Psoas muscle (tissue), 8 donors: ENCODE results near the gene WAPL. TPM values are rescaled to one million over a fixed set of nuclear protein-coding genes. Genes with fewer than 3 reads are reported as not detected.

Source experiments
- ATAC-seq, 4 donors: fragments of 200-7000 bp; cut with Tn5 transposase; one replicate each; pipeline ENCODE4 v1.9.1; 2020; ENCODE audit warnings: moderate library complexity in 3 of 4, mild to moderate bottlenecking in 2 of 4
- DNase-seq, 2 donors: peaks; one replicate each; pipeline ENCODE4 v3.0.0-alpha.2; 2020
- H3K27ac ChIP-seq: fragments of 200-600 bp; one replicate; pipeline ENCODE4 v1.8.0; 2022
- H3K27me3 ChIP-seq, 3 donors: fragments of 200-600 bp in 1 of 3; one replicate each; pipeline versions ENCODE4 v1.6.1 to v1.8.0; 2013 to 2022; ENCODE audit warnings: low read length in 2 of 3, mild to moderate bottlenecking in 2 of 3, moderate library complexity in 1 of 3; ENCODE audit not compliant: insufficient read depth in 3 of 3
- H3K36me3 ChIP-seq, 2 donors: fragments of 200-600 bp in 1 of 2; one replicate each; pipeline versions ENCODE4 v1.6.1 to v1.8.0; 2013 to 2022; ENCODE audit warnings: low read depth in 1 of 2, mild to moderate bottlenecking in 1 of 2, moderate library complexity in 1 of 2; ENCODE audit not compliant: insufficient read depth in 1 of 2
- H3K4me1 ChIP-seq: fragments of 200-600 bp; one replicate; pipeline ENCODE4 v1.8.0; 2022
- H3K4me3 ChIP-seq: fragments of 200-600 bp; one replicate; pipeline ENCODE4 v1.8.0; 2022; ENCODE audit warnings: mild to moderate bottlenecking
- H3K9me3 ChIP-seq: fragments of 200-600 bp; one replicate; pipeline ENCODE4 v1.8.0; 2022
- WGBS, 3 donors: extraction: QIAGEN DNeasy Blood & Tissue Kit; methylation state at CpG; one replicate each; pipeline versions ENCODE4 v1.1.6 to v1.1.7; 2013; 5-methylcytosine and 5-hydroxymethylcytosine counted together
- intact Hi-C, 2 donors: fragments of 100-400 bp; cut with DNase I; formaldehyde crosslinking; loops; one replicate each; pipeline versions ENCODE4 v1.11.0 to v1.14.2; 2022
- polyA plus RNA-seq, 3 donors: library from polyadenylated mRNA; stranded (reverse); fragments of 200-250 nt; gene quantifications; one replicate each; pipeline ENCODE4 v1.2.3, GENCODE V29; 2013
- total RNA-seq, 4 donors: library from RNA; stranded (reverse); fragmentation: NEBNext Ultra II Directional in 2 of 4; extraction: Animal tissue kit (Norgen Biotek cat#: 25700) in 2 of 4; gene quantifications; one replicate each; pipeline versions ENCODE4 v1.2.1 to v1.2.4, GENCODE V29; 2021 to 2023
- TF ChIP-seq, protein P1 (sequence below): fragments of 200-600 bp; IDR thresholded peaks from one replicate; pipeline ENCODE4 v1.8.0; 2022; ENCODE audit warnings: antibody characterized with exemption
- donor health status: healthy with polysubstance abuse.
- donor health status: DM: no; HTN: no; CAD: no; lungs with moderate emphysema.
- donor health status: Bipolar disorder and iron deficiency.
- donor health status: healthy.
- donor health status: DM: yes; HTN: yes; CAD: no.
- donor health status: DM: no; HTN: no; CAD: no.
- donor health status: DM: no; HTN: no; CAD: no.
- donor health status: DM: yes; HTN: yes; CAD: no.

WAPL gene
- total and polyA plus RNA-seq, 7 donors: 20.0 to 63.7 (median 38.0) TPM

DNA sequence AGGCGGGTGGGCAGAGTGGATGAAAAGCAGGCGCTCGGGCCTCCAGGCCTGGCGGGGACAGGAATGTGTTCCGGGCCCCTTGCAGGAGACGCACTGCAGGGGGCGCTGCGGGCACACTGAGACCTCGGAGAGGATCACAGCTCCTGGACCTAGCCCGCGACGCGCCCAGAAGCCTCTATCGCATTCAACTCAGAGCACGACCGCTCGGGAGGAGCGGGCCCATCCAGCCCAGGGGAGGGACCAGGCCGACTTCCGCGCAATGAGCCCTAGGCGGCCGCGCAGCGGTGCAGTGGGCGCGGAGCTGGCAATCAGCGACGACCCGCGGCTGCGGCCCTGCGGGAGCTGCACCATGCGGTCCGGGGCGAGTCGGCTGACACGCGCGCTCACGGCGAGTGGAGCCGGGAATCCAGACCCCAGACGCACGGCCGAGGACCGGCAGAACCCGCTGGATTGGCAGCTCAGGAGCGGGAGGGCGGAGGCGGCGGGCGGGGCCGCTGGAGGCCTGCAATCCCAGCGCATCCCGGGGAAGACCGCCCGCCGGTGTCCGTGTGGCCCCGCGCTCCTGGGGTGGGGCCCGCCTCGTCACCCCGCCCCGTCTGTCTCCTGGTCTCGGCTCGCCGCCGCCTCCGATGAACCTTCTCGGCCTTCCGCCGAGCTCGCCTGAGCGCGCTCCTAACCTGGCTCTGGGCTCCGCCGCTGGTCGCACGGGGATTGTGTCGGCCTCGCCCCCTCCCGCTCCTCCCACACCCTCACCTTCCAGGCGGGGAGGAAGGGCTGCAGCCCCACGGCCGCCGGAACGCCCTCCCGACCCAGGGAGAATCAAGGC is 121.5 kb downstream of the WAPL start:
- Histone ChIP-seq H3K9me3 (no peaks in the 10 kb centered on the region), H3K27me3 (no peaks in the 10 kb centered on the region), H3K4me3 (peak overlapping the region; percentile 75), H3K36me3 (no peaks in the 10 kb centered on the region), H3K27ac (peak overlapping the region; percentile 54), H3K4me1 (peaks cover 10% of the 10 kb centered on the region)
- DNase-seq (peak; percentile 95 to 96), ATAC-seq (peak; percentile 93 to 95 (median 94))
- intact Hi-C loops: loop anchor here (1.0 to 2.0 kb wide), 2 partner anchors 185 to 187 kb away; no protein-coding TSS in a partner anchor
- TF ChIP-seq, protein P1, sequence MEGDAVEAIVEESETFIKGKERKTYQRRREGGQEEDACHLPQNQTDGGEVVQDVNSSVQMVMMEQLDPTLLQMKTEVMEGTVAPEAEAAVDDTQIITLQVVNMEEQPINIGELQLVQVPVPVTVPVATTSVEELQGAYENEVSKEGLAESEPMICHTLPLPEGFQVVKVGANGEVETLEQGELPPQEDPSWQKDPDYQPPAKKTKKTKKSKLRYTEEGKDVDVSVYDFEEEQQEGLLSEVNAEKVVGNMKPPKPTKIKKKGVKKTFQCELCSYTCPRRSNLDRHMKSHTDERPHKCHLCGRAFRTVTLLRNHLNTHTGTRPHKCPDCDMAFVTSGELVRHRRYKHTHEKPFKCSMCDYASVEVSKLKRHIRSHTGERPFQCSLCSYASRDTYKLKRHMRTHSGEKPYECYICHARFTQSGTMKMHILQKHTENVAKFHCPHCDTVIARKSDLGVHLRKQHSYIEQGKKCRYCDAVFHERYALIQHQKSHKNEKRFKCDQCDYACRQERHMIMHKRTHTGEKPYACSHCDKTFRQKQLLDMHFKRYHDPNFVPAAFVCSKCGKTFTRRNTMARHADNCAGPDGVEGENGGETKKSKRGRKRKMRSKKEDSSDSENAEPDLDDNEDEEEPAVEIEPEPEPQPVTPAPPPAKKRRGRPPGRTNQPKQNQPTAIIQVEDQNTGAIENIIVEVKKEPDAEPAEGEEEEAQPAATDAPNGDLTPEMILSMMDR: peak; percentile 97
- WGBS, 3 donors: 0 to 1% (median 1%) methylated on average over 38 to 90 of the region's 90 CpGs

DNA sequence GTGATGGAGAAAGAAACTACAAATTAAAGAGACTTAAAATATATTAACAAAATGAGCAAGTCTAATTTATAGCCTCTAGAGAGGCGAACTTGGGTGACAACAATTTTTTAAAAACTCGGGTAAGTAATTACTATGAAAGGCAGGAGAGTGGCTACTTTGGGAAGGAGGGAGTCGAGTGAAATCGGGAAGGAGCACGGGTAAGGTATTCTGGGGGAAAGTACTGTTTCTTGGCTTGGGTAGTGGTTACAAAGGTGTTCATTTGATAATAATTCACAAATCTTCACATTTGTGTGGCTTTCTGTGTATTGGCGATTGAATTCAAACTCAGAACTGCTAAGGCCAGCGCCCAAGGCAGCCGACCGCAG is 122.1 kb downstream of the WAPL start:
- DNase-seq (no peak), ATAC-seq (no peak)
- intact Hi-C loops: loop anchor here in 1 of 2 donors (1.0 kb wide), 1 partner anchor 186 kb away; no protein-coding TSS in a partner anchor
- TF ChIP-seq, protein P1: no peak
- H3K9me3 ChIP-seq: no peaks in the 10 kb centered on the region
- H3K27ac ChIP-seq: peak overlapping the region; percentile 54
- H3K4me3 ChIP-seq: peak overlapping the region; percentile 75
- no peaks in the 10 kb centered on the region for H3K36me3 ChIP-seq
- H3K27me3 ChIP-seq: no peaks in the 10 kb centered on the region
- WGBS, 3 donors: 36 to 43% (median 43%) methylated on average over 9 of the region's 9 CpGs
- peaks cover 10% of the 10 kb centered on the region for H3K4me1 ChIP-seq

DNA sequence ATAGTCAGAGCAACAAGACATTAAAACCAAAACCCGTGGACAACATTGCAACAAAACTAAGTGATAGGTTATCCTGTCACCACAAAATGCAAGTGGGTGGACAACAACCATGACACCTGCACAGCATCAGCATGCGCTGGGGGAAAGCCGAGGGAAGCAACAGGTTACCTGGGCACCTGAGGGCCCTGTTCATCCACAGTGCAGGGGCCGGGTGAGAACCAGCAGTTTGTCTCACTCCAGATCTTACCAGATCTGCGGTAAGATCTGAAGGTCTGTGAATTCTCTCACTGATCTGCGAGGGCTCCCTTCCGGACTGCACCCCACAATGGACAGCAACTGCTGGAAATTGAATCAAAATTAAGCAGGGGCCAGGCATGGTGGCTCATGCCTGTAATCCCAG is 124.5 kb downstream of the WAPL start:
- Histone ChIP-seq H3K27me3 (no peaks in the 10 kb centered on the region), H3K4me1 (peaks cover 10% of the 10 kb centered on the region), H3K4me3 (no peak overlapping the region), H3K36me3 (no peaks in the 10 kb centered on the region), H3K9me3 (no peaks in the 10 kb centered on the region), H3K27ac (no peak overlapping the region)
- intact Hi-C loops: no loop called here
- DNase-seq (no peak), ATAC-seq (no peak)
- TF ChIP-seq, protein P1: no peak
- WGBS, 3 donors: 80 to 90% (median 80%) methylated on average over 7 of the region's 7 CpGs

DNA sequence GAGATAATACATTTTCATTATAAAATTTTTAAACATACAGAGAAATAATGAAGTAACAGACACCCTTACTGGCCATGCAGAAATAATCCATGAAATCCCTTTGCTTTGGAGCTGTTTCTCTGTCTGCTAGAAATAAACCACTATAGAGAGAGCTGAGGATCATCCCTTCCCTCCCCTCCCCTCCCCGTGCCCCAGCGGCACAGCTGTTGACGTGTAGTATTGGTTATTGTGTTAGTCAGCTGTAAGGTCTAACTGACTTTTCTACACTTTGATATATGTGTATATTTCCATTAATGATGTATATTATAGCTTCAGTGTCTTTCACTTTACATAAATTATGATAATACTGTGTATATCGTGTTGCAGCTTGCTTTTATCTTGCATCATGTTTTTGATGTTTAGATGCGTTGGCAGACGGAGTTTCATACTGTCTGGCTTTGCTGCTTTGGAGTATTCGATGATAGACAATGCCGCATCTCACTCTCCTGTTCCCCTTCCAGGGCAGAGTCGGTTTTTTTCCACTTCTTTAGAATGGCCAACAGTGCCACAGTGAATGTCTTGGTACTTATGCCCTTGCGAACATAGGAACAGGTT is 127.6 kb downstream of the WAPL start:
- TF ChIP-seq, protein P1: no peak
- no peak overlapping the region for H3K4me3 ChIP-seq
- H3K36me3 ChIP-seq: no peaks in the 10 kb centered on the region
- H3K4me1 ChIP-seq: peaks cover 3% of the 10 kb centered on the region
- intact Hi-C loops: no loop called here
- peaks cover 0 to 11% (median 8%) of the 10 kb centered on the region in 3 donors for H3K27me3 ChIP-seq
- ATAC-seq: no peak
- no peaks in the 10 kb centered on the region for H3K9me3 ChIP-seq
- H3K27ac ChIP-seq: no peak overlapping the region
- no peak for DNase-seq
- WGBS, 3 donors: 48 to 54% (median 51%) methylated on average over 10 of the region's 10 CpGs
